Neural progenitor cell (in vitro differentiated cells): Measurements from ENCODE around the gene HNMT.

ENCODE experiments used
- CTCF ChIP-seq: fragments of 200-600 bp; sonication (generic); IDR thresholded peaks from 2 replicates; pipeline ENCODE4 v1.5.1; 2017; ENCODE audit warnings: antibody characterized with exemption, mild to moderate bottlenecking
- EZH2 ChIP-seq: fragments of 200-600 bp; sonication (generic); IDR thresholded peaks from 2 replicates; pipeline ENCODE4 v1.6.1; 2017; ENCODE audit warnings: antibody characterized with exemption, mild to moderate bottlenecking, moderate library complexity

- TF ChIP-seq CTCF, result no peak
- TF ChIP-seq EZH2, result no peak
Measured at GRCh38 chr2:137981112-137981656, 16.9 kb downstream of the HNMT start.
